Astrocyte (in vitro differentiated cells and primary cell): ENCODE data around the gene CTBP2.

Source experiments
- EZH2 ChIP-seq: IDR thresholded peaks from 2 replicates; pipeline ENCODE4 v1.6.1; 2012; ENCODE audit warnings: mild to moderate bottlenecking, low read length, inconsistent platforms; ENCODE audit not compliant: insufficient read depth
- TF ChIP-seq, protein P1 (sequence below): IDR thresholded peaks from 2 replicates; pipeline ENCODE4 v1.5.1; 2011; ENCODE audit warnings: low read depth, mild to moderate bottlenecking, inconsistent platforms, low read length, moderate library complexity; ENCODE audit not compliant: insufficient read depth

DNA sequence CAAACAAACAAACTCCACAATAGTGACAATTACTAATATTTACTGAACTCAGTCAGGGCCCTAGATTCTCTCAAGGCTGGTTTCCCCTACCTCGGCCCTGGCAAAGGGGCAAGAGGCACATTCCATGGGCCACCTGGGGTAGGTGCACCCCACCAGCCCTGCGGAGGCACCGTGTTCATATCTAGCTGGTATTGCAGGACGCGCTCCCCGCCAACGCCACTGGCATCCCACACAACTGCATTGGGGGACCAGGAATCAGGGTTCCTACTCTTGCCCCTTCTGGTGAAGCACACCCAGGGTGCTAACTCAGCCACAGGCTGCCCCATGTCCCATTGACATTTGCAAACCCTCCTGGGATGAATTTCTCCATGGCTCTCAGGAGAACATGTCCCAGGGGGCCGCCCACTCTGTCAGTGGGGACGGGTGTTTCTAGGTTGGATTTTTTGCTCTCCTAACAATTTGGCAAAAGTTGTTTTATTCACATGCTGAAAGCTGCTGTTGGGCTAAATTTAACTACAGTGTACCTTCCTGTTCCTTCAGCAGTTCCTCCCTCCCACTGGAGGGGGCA, 141.7 kb downstream of the CTBP2 start:
- TF ChIP-seq, protein P1, sequence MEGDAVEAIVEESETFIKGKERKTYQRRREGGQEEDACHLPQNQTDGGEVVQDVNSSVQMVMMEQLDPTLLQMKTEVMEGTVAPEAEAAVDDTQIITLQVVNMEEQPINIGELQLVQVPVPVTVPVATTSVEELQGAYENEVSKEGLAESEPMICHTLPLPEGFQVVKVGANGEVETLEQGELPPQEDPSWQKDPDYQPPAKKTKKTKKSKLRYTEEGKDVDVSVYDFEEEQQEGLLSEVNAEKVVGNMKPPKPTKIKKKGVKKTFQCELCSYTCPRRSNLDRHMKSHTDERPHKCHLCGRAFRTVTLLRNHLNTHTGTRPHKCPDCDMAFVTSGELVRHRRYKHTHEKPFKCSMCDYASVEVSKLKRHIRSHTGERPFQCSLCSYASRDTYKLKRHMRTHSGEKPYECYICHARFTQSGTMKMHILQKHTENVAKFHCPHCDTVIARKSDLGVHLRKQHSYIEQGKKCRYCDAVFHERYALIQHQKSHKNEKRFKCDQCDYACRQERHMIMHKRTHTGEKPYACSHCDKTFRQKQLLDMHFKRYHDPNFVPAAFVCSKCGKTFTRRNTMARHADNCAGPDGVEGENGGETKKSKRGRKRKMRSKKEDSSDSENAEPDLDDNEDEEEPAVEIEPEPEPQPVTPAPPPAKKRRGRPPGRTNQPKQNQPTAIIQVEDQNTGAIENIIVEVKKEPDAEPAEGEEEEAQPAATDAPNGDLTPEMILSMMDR = no peak
- TF ChIP-seq EZH2 = no peak
